H9 (cell line): ENCODE data around the gene FARP1. TPM values are rescaled to one million over a fixed set of nuclear protein-coding genes. Genes with fewer than 3 reads are reported as not detected.

Experiments used
- DNase-seq: peaks from one replicate; pipeline ENCODE4 v3.0.0-alpha.2; 2017
- H2AFZ ChIP-seq: one replicate; pipeline ENCODE4 v1.6.1; 2013; ENCODE audit warnings: mild to moderate bottlenecking, low read length, control low read depth, moderate library complexity
- H2AK5ac ChIP-seq: 2 replicates; pipeline ENCODE4 v1.6.1; 2013; ENCODE audit warnings: low read length, control low read depth, mixed read lengths; ENCODE audit not compliant: insufficient read length
- H2BK120ac ChIP-seq: one replicate; pipeline ENCODE4 v1.6.1; 2013; ENCODE audit warnings: low read depth, mild to moderate bottlenecking, low read length, control low read depth, inconsistent platforms; ENCODE audit not compliant: poor library complexity, severe bottlenecking
- H2BK12ac ChIP-seq: 2 replicates; pipeline ENCODE4 v1.6.1; 2013; ENCODE audit warnings: low read length, control low read depth, mixed read lengths, low read depth; ENCODE audit not compliant: insufficient read length
- H2BK15ac ChIP-seq: 2 replicates; pipeline ENCODE4 v1.6.1; 2013; ENCODE audit warnings: low read depth, low read length, control low read depth
- H2BK20ac ChIP-seq: one replicate; pipeline ENCODE4 v1.6.1; 2013; ENCODE audit warnings: low read depth, mild to moderate bottlenecking, low read length, control low read depth, inconsistent platforms; ENCODE audit not compliant: poor library complexity, severe bottlenecking
- H2BK5ac ChIP-seq: 2 replicates; pipeline ENCODE4 v1.6.1; 2013; ENCODE audit warnings: low read length, control low read depth, mixed read lengths; ENCODE audit not compliant: insufficient read length
- H3K14ac ChIP-seq: 2 replicates; pipeline ENCODE4 v1.6.1; 2013; ENCODE audit warnings: low read length, control low read depth; ENCODE audit not compliant: insufficient read depth
- H3K18ac ChIP-seq: 2 replicates; pipeline ENCODE4 v1.6.1; 2013; ENCODE audit warnings: low read depth, mild to moderate bottlenecking, mixed read lengths, low read length, control low read depth; ENCODE audit not compliant: insufficient read length
- H3K23ac ChIP-seq: 2 replicates; pipeline ENCODE4 v1.6.1; 2013; ENCODE audit warnings: low read length, control low read depth, mixed read lengths, low read depth; ENCODE audit not compliant: insufficient read length
- H3K23me2 ChIP-seq: 2 replicates; pipeline ENCODE4 v1.6.1; 2013; ENCODE audit warnings: low read depth, mild to moderate bottlenecking, mixed read lengths, low read length, control low read depth; ENCODE audit not compliant: insufficient read length, poor library complexity, severe bottlenecking
- H3K27ac ChIP-seq: 2 replicates; pipeline ENCODE4 v1.5.1; 2013; ENCODE audit warnings: low read length, control low read depth, mixed read lengths, low read depth; ENCODE audit not compliant: insufficient read length
- H3K27me3 ChIP-seq: 2 replicates; pipeline ENCODE4 v1.6.1; 2013; ENCODE audit warnings: low read length, control low read depth, inconsistent platforms; ENCODE audit not compliant: insufficient read depth
- H3K4ac ChIP-seq: 2 replicates; pipeline ENCODE4 v1.6.1; 2013; ENCODE audit warnings: low read depth, mild to moderate bottlenecking, control low read depth, inconsistent platforms, low read length, moderate library complexity
- H3K4me1 ChIP-seq: 2 replicates; pipeline ENCODE4 v1.6.1; 2013; ENCODE audit warnings: low read length, control low read depth, inconsistent platforms; ENCODE audit not compliant: insufficient read depth
- H3K4me2 ChIP-seq: 2 replicates; pipeline ENCODE4 v1.6.1; 2013; ENCODE audit warnings: low read length, control low read depth, mixed read lengths; ENCODE audit not compliant: insufficient read length, insufficient read depth
- H3K56ac ChIP-seq: 2 replicates; pipeline ENCODE4 v1.6.1; 2013; ENCODE audit warnings: low read depth, mild to moderate bottlenecking, mixed read lengths, low read length, control low read depth; ENCODE audit not compliant: insufficient read length
- H3K79me1 ChIP-seq: 2 replicates; pipeline ENCODE4 v1.6.1; 2013; ENCODE audit warnings: low read depth, mild to moderate bottlenecking, moderate library complexity, low read length, control low read depth, inconsistent platforms; ENCODE audit not compliant: insufficient read depth, poor library complexity, severe bottlenecking
- H3K79me2 ChIP-seq: 2 replicates; pipeline ENCODE4 v1.6.1; 2013; ENCODE audit warnings: low read length, control low read depth, inconsistent platforms; ENCODE audit not compliant: insufficient read depth
- H3K9ac ChIP-seq: 2 replicates; pipeline ENCODE4 v1.6.1; 2013; ENCODE audit warnings: low read length, control low read depth, mixed read lengths; ENCODE audit not compliant: insufficient read length; ENCODE audit errors: extremely low read depth
- H3K9me3 ChIP-seq: one replicate; pipeline ENCODE4 v1.6.1; 2013; ENCODE audit warnings: low read depth, low read length, inconsistent platforms; ENCODE audit not compliant: control insufficient read depth
- H3T11ph ChIP-seq: one replicate; pipeline ENCODE4 v1.6.1; 2013; ENCODE audit warnings: mild to moderate bottlenecking, low read length, control low read depth, inconsistent platforms
- H4K20me1 ChIP-seq: one replicate; pipeline ENCODE4 v1.6.1; 2013; ENCODE audit not compliant: control insufficient read depth, insufficient read length, insufficient read depth
- H4K5ac ChIP-seq: 2 replicates; pipeline ENCODE4 v1.6.1; 2013; ENCODE audit warnings: low read depth, mild to moderate bottlenecking, mixed read lengths, low read length, control low read depth; ENCODE audit not compliant: insufficient read length
- H4K8ac ChIP-seq: replicated peaks from 2 replicates; pipeline ENCODE4 v1.6.1; 2013; ENCODE audit warnings: low read length, control low read depth, mixed read lengths, low read depth; ENCODE audit not compliant: insufficient read length
- H4K91ac ChIP-seq: 2 replicates; pipeline ENCODE4 v1.6.1; 2013; ENCODE audit warnings: low read depth, mild to moderate bottlenecking, moderate library complexity, mixed read lengths, low read length, control low read depth; ENCODE audit not compliant: insufficient read length
- H3K27ac Mint-ChIP-seq, 3 experiments: 2 replicates in 2 of 3; 3 replicates in 1 of 3; pipeline ENCODE4 v1.8.0; 2020 to 2021; ENCODE audit warnings: mixed read lengths in 3 of 3, mild to moderate bottlenecking in 1 of 3, moderate library complexity in 1 of 3
- H3K27me3 Mint-ChIP-seq: 2 replicates; pipeline ENCODE4 v1.8.0; 2021; ENCODE audit warnings: low read depth, mild to moderate bottlenecking, moderate library complexity, mixed read lengths
- H3K36me3 Mint-ChIP-seq, 3 experiments: 2 replicates in 2 of 3; 3 replicates in 1 of 3; pipeline ENCODE4 v1.8.0; 2020 to 2021; ENCODE audit warnings: low read depth in 3 of 3, mixed read lengths in 3 of 3; ENCODE audit not compliant: insufficient read depth in 1 of 3
- H3K4me1 Mint-ChIP-seq, 2 experiments: 2 replicates each; pipeline ENCODE4 v1.8.0; 2020; ENCODE audit warnings: mixed read lengths in 2 of 2
- H3K4me3 Mint-ChIP-seq, 2 experiments: 2 replicates in 1 of 2; 3 replicates in 1 of 2; pipeline ENCODE4 v1.8.0; 2020 to 2021; ENCODE audit warnings: mild to moderate bottlenecking in 2 of 2, mixed read lengths in 2 of 2, moderate library complexity in 1 of 2
- H3K9me3 Mint-ChIP-seq, 2 experiments: 2 replicates in 1 of 2; 3 replicates in 1 of 2; pipeline ENCODE4 v1.8.0; 2020; ENCODE audit warnings: mild to moderate bottlenecking in 2 of 2, mixed read lengths in 2 of 2, moderate library complexity in 1 of 2
- WGBS: extraction: QIAGEN DNeasy Blood & Tissue Kit; methylation state at CpG from one replicate; pipeline ENCODE4 v1.1.7; 2013; ENCODE audit warnings: missing lambda C conversion rate, low lambda C conversion rate, mixed read lengths; ENCODE audit not compliant: insufficient read length; ENCODE audit errors: extremely low coverage; 5-methylcytosine and 5-hydroxymethylcytosine counted together
- total RNA-seq: library from RNA; stranded (reverse); gene quantifications from 2 replicates; pipeline ENCODE4 v1.2.1, GENCODE V29; 2021
- TF ChIP-seq, protein P1 (sequence below): fragments of 200-600 bp; sonication (generic); conservative IDR thresholded peaks from 3 replicates; pipeline ENCODE4 v1.8.0; 2021; ENCODE audit warnings: antibody characterized with exemption, mild to moderate bottlenecking

FARP1 gene
- total RNA-seq, 1 experiment from 2014 or later: 95.9 TPM

DNA sequence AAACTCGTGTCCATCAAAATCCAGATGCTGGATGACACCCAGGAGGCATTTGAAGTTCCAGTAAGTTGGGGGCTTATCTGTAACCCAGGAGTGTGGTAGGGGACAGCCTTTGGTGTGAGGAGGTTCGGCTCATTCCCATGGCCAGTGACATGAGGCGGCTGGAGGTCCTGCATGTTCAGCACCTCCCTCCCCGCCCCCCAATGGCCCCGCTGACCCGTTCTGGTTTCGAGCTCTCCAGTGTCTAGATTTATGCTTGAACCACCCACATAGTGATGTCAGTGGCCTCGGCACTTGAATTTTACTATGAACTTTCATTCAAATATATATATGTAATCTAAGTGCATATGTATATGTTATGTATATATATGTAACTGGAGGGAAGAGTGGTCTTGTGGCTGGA lies 70.5 kb downstream of the FARP1 start:
- Histone ChIP-seq H3K18ac (no peak overlapping the region), H3K27me3 (no peaks in the 10 kb centered on the region), H3K9me3 (no peaks in the 10 kb centered on the region), H2BK15ac (no peak overlapping the region), H3K56ac (no peak overlapping the region), H3K23me2 (no peaks in the 10 kb centered on the region), H2BK5ac (no peak overlapping the region), H2BK20ac (no peak overlapping the region), H3K23ac (no peak overlapping the region), H2AK5ac (no peak overlapping the region), H4K5ac (no peak overlapping the region), H2BK12ac (no peak overlapping the region), H3K4me2 (no peak overlapping the region), H4K20me1 (no peaks in the 10 kb centered on the region), H3K14ac (no peak overlapping the region), H3K4me1 (peaks cover 4% of the 10 kb centered on the region; the same call in 1 of the 2 replicates), H3K4ac (no peak overlapping the region), H2AFZ (no peak overlapping the region), H4K8ac (no peak overlapping the region), H3K9ac (no peak overlapping the region), H3K27ac (no peak overlapping the region), H3K79me2 (no peaks in the 10 kb centered on the region; the same call in 1 of the 2 replicates), H3K79me1 (no peaks in the 10 kb centered on the region), H3T11ph (no peak overlapping the region), H4K91ac (no peak overlapping the region), H2BK120ac (no peak overlapping the region)
- Mint-ChIP-seq H3K36me3 (peaks cover 31 to 48% (median 38%) of the 10 kb centered on the region in 3 experiments), H3K4me3 (no peak overlapping the region), H3K4me1 (peaks cover 24 to 31% of the 10 kb centered on the region in 2 experiments), H3K27me3 (no peaks in the 10 kb centered on the region; the same call in 1 of the 2 replicates), H3K9me3 (peaks cover 21 to 23% of the 10 kb centered on the region in 2 experiments), H3K27ac (peak overlapping the region in 1 of 3 experiments; percentile 95; a peak in 2 of 7 replicates)
- DNase-seq: no peak
- TF ChIP-seq, protein P1, sequence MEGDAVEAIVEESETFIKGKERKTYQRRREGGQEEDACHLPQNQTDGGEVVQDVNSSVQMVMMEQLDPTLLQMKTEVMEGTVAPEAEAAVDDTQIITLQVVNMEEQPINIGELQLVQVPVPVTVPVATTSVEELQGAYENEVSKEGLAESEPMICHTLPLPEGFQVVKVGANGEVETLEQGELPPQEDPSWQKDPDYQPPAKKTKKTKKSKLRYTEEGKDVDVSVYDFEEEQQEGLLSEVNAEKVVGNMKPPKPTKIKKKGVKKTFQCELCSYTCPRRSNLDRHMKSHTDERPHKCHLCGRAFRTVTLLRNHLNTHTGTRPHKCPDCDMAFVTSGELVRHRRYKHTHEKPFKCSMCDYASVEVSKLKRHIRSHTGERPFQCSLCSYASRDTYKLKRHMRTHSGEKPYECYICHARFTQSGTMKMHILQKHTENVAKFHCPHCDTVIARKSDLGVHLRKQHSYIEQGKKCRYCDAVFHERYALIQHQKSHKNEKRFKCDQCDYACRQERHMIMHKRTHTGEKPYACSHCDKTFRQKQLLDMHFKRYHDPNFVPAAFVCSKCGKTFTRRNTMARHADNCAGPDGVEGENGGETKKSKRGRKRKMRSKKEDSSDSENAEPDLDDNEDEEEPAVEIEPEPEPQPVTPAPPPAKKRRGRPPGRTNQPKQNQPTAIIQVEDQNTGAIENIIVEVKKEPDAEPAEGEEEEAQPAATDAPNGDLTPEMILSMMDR: no peak
- WGBS: no CpG with 5 or more reads among the region's 8 CpGs
